GM19023 (cell line): Measurements from ENCODE around the gene KIF21A.

ENCODE experiments used
- ATAC-seq: cut with Tn5 transposase; IDR thresholded peaks from one replicate; pipeline ENCODE4 v1.9.1; 2021; ENCODE audit warnings: mild to moderate bottlenecking, moderate library complexity; ENCODE audit not compliant: unreplicated experiment

The KIF21A gene

GRCh38 chr12:39292125-39292630, 150.7 kb downstream of the KIF21A start:
- ATAC-seq, result no peak

GRCh38 chr12:39287817-39288216, 155.1 kb downstream of the KIF21A start:
- ATAC-seq, result no peak

- ATAC-seq, result no peak
These were observed 155.5 kb downstream of the KIF21A start for GRCh38 chr12:39287409-39287808.

- no peak for ATAC-seq
These were observed 164.5 kb downstream of the KIF21A start for GRCh38 chr12:39278426-39278825.

- ATAC-seq, result no peak
These were observed 165.5 kb downstream of the KIF21A start for GRCh38 chr12:39277416-39277815.

- ATAC-seq, result no peak
These were observed 167.1 kb downstream of the KIF21A start for GRCh38 chr12:39275846-39276245.

GRCh38 chr12:39272871-39273655, 169.9 kb downstream of the KIF21A start:
- ATAC-seq, result no peak

- ATAC-seq, result no peak
These were observed 173.4 kb downstream of the KIF21A start for GRCh38 chr12:39269492-39269891.

GRCh38 chr12:39267886-39268285, 175.0 kb downstream of the KIF21A start:
- no peak for ATAC-seq

GRCh38 chr12:39252628-39253027, 190.3 kb downstream of the KIF21A start:
- no peak for ATAC-seq
